Common myeloid progenitor, CD34-positive (primary cell): ENCODE measurements around the gene UGT2B17. TPM values are rescaled to one million over a fixed set of nuclear protein-coding genes. Genes with fewer than 3 reads are reported as not detected.
"Not testable (repeated sequence)": the region's sequence is repeated elsewhere in the genome, so short reads cannot be mapped to it uniquely, and the experiment has no call there.

Experiments used
- CTCF ChIA-PET: fragments of 350-600 bp; sonication (Branson Sonifier 250); formaldehyde crosslinking; loops from one replicate; lab custom pipeline; 2021; ENCODE audit warnings: antibody characterized with exemption; lab: Charles Lee
- POLR2A ChIA-PET: fragments of 350-600 bp; sonication (Branson Sonifier 250); formaldehyde crosslinking; loops from one replicate; lab custom pipeline; 2021; ENCODE audit warnings: antibody characterized with exemption; lab: Charles Lee
- DNase-seq, 3 donors: peaks; one replicate each; pipeline versions ENCODE4 v3.0.0 to v3.0.0-alpha.2; 2013
- H3K27ac ChIP-seq, 2 experiments: 1 replicate in 1 of 2; 2 replicates in 1 of 2; pipeline ENCODE4 v1.7.0; 2013; ENCODE audit warnings: inconsistent platforms in 2 of 2, low read length in 2 of 2, mild to moderate bottlenecking in 2 of 2, low read depth in 1 of 2, moderate library complexity in 1 of 2; ENCODE audit not compliant: severe bottlenecking in 2 of 2, insufficient read depth in 1 of 2, poor library complexity in 1 of 2
- H3K27me3 ChIP-seq, 5 experiments: replicated peaks in 2 of 5; 1 replicate in 3 of 5; 2 replicates in 2 of 5; pipeline versions ENCODE4 v1.6.1 to v1.7.0; 2013; ENCODE audit warnings: low read length in 4 of 5, mild to moderate bottlenecking in 2 of 5, moderate library complexity in 2 of 5, inconsistent platforms in 1 of 5; ENCODE audit not compliant: insufficient read depth in 5 of 5, control insufficient read depth in 4 of 5
- H3K36me3 ChIP-seq, 4 experiments: 1 replicate in 2 of 4; 2 replicates in 2 of 4; pipeline versions ENCODE4 v1.6.1 to v1.7.0; 2013; ENCODE audit warnings: low read length in 3 of 4, control low read depth in 1 of 4, mild to moderate bottlenecking in 1 of 4; ENCODE audit not compliant: control insufficient read depth in 4 of 4, insufficient read depth in 4 of 4
- H3K4me1 ChIP-seq, 4 experiments: 1 replicate in 3 of 4; 2 replicates in 1 of 4; pipeline versions ENCODE4 v1.6.1 to v1.7.1; 2013; ENCODE audit warnings: low read length in 3 of 4, mild to moderate bottlenecking in 3 of 4, control low read depth in 1 of 4, inconsistent platforms in 1 of 4, moderate library complexity in 1 of 4; ENCODE audit not compliant: control insufficient read depth in 4 of 4, insufficient read depth in 4 of 4; ENCODE audit errors: control extremely low read depth in 1 of 4
- H3K4me3 ChIP-seq, 7 experiments: 1 replicate in 4 of 7; 2 replicates in 3 of 7; pipeline versions ENCODE4 v1.5.1 to v1.7.0; 2013; ENCODE audit warnings: mild to moderate bottlenecking in 7 of 7, low read length in 6 of 7, moderate library complexity in 6 of 7, inconsistent platforms in 2 of 7, low read depth in 2 of 7, control low read depth in 1 of 7; ENCODE audit not compliant: insufficient read depth in 4 of 7, control insufficient read depth in 1 of 7; ENCODE audit errors: extremely low read depth in 1 of 7
- H3K9me3 ChIP-seq, 5 experiments: 1 replicate in 4 of 5; 2 replicates in 1 of 5; pipeline versions ENCODE4 v1.6.1 to v1.7.1; 2013; ENCODE audit warnings: low read length in 4 of 5, mild to moderate bottlenecking in 2 of 5, inconsistent platforms in 1 of 5, low read depth in 1 of 5, moderate library complexity in 1 of 5; ENCODE audit not compliant: control insufficient read depth in 4 of 5, insufficient read depth in 2 of 5; ENCODE audit errors: control extremely low read depth in 1 of 5
- WGBS: methylation state at CpG from one replicate; pipeline ENCODE4 v1.1.5; 2013; ENCODE audit not compliant: insufficient coverage; 5-methylcytosine and 5-hydroxymethylcytosine counted together
- polyA plus RNA-seq: library from polyadenylated mRNA; unstranded; fragments of 120-200 nt; gene quantifications from one replicate; pipeline ENCODE4 v1.2.1, GENCODE V29; 2013

The UGT2B17 gene
- polyA plus RNA-seq: not detected

- ChIA-PET POLR2A (no interaction called here), CTCF (interaction anchor here (0.6 kb wide), 1 partner anchor 366 kb away, joined by 3 read pairs; no protein-coding TSS in a partner anchor)
- H3K36me3 ChIP-seq: no peaks in the 10 kb centered on the region
- WGBS: 100% methylated on average over 1 of the region's 7 CpGs
- no peak within 1 kb of the TSS for H3K4me3 ChIP-seq
- H3K27ac ChIP-seq: no peak within 1 kb of the TSS
- DNase-seq: no peak
- H3K27me3 ChIP-seq: no peaks in the 10 kb centered on the region
- H3K4me1 ChIP-seq: no peaks in the 10 kb centered on the region
- no peaks in the 10 kb centered on the region for H3K9me3 ChIP-seq
Measured at GRCh38 chr4:68576272-68577125, at the start of gene UGT2B17. TSS of gene UGT2B17 (minus strand) at chr4:68576322. CDS start at chr4:68568484, 7,838 bp downstream.

DNA sequence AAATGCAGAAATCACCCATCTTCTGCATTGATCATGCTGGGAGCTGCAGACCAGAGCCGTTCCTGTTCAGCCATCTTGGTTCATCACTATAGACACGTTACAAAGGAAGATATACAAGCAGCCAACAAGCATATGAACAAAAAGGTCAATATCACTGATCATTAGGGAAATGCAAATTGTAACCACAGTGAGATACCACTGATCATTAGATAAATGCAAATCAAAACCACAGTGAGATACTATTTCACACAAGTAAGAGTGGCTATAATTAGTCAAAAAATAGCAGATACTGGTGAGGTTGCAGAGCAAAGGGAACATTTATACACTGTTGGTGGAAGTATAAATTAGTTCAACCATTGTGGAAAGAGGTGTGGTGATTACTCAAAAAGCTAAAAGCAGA lies 46.6 kb upstream of the UGT2B17 start:
- DNase-seq, H3K27ac ChIP-seq, H3K4me1 ChIP-seq, H3K27me3 ChIP-seq, CTCF ChIA-PET, H3K4me3 ChIP-seq, POLR2A ChIA-PET, H3K9me3 ChIP-seq, H3K36me3 ChIP-seq: not testable (repeated sequence)
- WGBS: no CpG with 5 or more reads among the region's 2 CpGs

DNA sequence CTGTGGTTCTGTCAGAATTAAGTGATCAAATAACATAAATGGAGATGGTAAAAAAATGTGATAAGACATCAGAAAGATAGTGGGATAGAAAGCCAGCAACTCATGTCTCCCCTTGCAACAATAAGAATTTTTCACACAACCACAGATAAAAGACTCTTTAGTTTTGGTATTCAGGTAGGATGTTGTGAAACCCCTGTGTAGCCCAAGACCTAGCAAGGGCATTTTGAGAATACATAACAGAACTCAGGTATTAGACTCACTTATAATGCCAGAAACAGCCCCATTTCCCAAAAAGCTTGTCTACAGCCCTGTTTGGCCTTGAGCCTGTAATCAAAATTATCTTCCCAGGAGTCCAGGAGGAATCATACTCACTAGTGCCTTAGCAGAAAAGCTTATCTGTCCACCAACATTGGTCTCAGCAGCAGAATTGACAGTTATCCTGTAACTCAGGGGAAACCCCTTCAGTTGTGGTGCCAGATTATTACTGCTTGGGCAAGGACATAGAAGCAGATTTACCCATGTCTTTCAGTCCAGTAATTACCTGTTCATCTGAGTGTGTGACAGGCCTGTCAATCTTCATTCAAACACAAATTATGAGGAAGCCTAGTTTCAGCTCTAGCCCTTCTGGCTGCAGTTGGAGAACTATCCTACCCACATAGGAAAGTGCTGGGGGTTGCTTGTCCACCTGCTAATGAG lies 41.0 kb upstream of the UGT2B17 start:
- H3K27ac ChIP-seq: no peak overlapping the region
- no peaks in the 10 kb centered on the region for H3K36me3 ChIP-seq
- POLR2A ChIA-PET: no interaction called here
- DNase-seq: no peak
- H3K4me3 ChIP-seq: no peak overlapping the region
- no peaks in the 10 kb centered on the region for H3K9me3 ChIP-seq
- H3K4me1 ChIP-seq: no peaks in the 10 kb centered on the region
- CTCF ChIA-PET: no interaction called here
- no peaks in the 10 kb centered on the region for H3K27me3 ChIP-seq

- DNase-seq: no peak
- no peaks in the 10 kb centered on the region for H3K9me3 ChIP-seq
- no peak overlapping the region for H3K4me3 ChIP-seq
- no peak overlapping the region for H3K27ac ChIP-seq
- 80% methylated on average over 1 of the region's 11 CpGs for WGBS
- no peaks in the 10 kb centered on the region for H3K36me3 ChIP-seq
- ChIA-PET POLR2A (no interaction called here), CTCF (no interaction called here)
- H3K27me3 ChIP-seq: no peaks in the 10 kb centered on the region
- no peaks in the 10 kb centered on the region for H3K4me1 ChIP-seq
Measured at GRCh38 chr4:68615699-68616422, 39.7 kb upstream of the UGT2B17 start.

DNA sequence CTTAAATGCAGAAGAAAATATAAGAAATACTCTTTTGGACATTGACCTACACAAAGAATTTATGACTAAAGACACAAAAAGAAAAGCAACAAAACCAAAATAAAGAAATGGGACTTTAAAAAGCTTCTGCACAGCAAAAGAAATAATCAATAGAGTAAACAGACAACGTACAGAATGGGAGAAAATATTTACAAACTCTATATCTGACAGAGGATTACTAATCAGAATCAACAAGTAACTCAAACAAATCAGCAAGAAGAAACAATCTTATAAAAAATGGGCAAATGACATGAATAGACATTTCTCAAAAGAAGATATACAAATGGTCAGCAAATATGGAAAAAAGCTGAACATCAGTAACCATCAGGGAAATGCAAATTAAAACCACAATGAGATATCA lies 37.6 kb upstream of the UGT2B17 start:
- Histone ChIP-seq H3K4me1 (no peaks in the 10 kb centered on the region), H3K36me3 (no peaks in the 10 kb centered on the region), H3K9me3 (no peaks in the 10 kb centered on the region), H3K27me3 (no peaks in the 10 kb centered on the region), H3K4me3 (no peak overlapping the region), H3K27ac (no peak overlapping the region)
- DNase-seq: no peak
- no CpG with 5 or more reads among the region's 1 CpG for WGBS
- ChIA-PET POLR2A (no interaction called here), CTCF (no interaction called here)

DNA sequence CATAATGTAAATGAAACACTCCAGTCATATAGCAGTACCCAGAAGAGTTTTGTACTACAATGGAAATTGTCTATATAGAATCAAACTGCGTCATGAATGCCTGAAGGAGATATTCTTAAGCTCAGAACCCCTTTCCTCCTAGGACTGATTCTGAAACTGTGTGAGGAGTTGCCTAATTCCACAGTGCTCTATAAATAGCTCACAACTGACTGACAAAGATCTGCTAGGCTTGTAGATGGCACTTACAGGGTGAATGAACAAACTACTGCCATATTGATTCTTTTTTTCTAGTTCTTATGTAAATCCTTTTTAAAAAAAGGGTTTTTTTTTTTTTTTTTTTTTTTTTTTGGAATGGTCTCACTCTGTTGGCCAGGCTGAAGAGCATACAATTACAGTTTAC lies 30.1 kb upstream of the UGT2B17 start:
- CTCF ChIA-PET: interaction anchor here (0.8 kb wide), 1 partner anchor 8 kb away, joined by 3 read pairs; no protein-coding TSS in a partner anchor
- no peaks in the 10 kb centered on the region for H3K36me3 ChIP-seq
- POLR2A ChIA-PET: no interaction called here
- H3K9me3 ChIP-seq: no peaks in the 10 kb centered on the region
- no peak for DNase-seq
- no peak overlapping the region for H3K4me3 ChIP-seq
- no CpG with 5 or more reads among the region's 1 CpG for WGBS
- no peaks in the 10 kb centered on the region for H3K4me1 ChIP-seq
- H3K27ac ChIP-seq: no peak overlapping the region
- H3K27me3 ChIP-seq: no peaks in the 10 kb centered on the region

GRCh38 chr4:68599150-68599549 lies 23.0 kb upstream of the UGT2B17 start:
- POLR2A ChIA-PET: no interaction called here
- Histone ChIP-seq H3K4me1 (no peaks in the 10 kb centered on the region), H3K27ac (no peak overlapping the region), H3K9me3 (no peaks in the 10 kb centered on the region), H3K36me3 (no peaks in the 10 kb centered on the region), H3K4me3 (no peak overlapping the region), H3K27me3 (no peaks in the 10 kb centered on the region)
- CTCF ChIA-PET: no interaction called here
- WGBS: no CpG with 5 or more reads among the region's 3 CpGs
- DNase-seq: no peak
